HL-60 (cell line): ENCODE measurements around the gene TRAF7.

Experiments used
- CTCF ChIP-seq: IDR thresholded peaks from one replicate; pipeline ENCODE4 v1.5.1; 2011; ENCODE audit warnings: low read length, control low read depth, inconsistent platforms; ENCODE audit not compliant: insufficient read depth
- GABPA ChIP-seq: IDR thresholded peaks from 2 replicates; pipeline ENCODE4 v1.6.1; 2012; ENCODE audit warnings: low read depth
- POLR2AphosphoS5 ChIP-seq: IDR thresholded peaks from 2 replicates; pipeline ENCODE4 v1.6.1; 2012; ENCODE audit warnings: low read depth
- REST ChIP-seq: IDR thresholded peaks from 2 replicates; pipeline ENCODE4 v1.6.1; 2012; ENCODE audit warnings: low read depth; ENCODE audit not compliant: insufficient replicate concordance
- SPI1 ChIP-seq: IDR thresholded peaks from 2 replicates; pipeline ENCODE4 v1.6.1; 2012; ENCODE audit warnings: low read depth, mild to moderate bottlenecking, borderline replicate concordance

DNA sequence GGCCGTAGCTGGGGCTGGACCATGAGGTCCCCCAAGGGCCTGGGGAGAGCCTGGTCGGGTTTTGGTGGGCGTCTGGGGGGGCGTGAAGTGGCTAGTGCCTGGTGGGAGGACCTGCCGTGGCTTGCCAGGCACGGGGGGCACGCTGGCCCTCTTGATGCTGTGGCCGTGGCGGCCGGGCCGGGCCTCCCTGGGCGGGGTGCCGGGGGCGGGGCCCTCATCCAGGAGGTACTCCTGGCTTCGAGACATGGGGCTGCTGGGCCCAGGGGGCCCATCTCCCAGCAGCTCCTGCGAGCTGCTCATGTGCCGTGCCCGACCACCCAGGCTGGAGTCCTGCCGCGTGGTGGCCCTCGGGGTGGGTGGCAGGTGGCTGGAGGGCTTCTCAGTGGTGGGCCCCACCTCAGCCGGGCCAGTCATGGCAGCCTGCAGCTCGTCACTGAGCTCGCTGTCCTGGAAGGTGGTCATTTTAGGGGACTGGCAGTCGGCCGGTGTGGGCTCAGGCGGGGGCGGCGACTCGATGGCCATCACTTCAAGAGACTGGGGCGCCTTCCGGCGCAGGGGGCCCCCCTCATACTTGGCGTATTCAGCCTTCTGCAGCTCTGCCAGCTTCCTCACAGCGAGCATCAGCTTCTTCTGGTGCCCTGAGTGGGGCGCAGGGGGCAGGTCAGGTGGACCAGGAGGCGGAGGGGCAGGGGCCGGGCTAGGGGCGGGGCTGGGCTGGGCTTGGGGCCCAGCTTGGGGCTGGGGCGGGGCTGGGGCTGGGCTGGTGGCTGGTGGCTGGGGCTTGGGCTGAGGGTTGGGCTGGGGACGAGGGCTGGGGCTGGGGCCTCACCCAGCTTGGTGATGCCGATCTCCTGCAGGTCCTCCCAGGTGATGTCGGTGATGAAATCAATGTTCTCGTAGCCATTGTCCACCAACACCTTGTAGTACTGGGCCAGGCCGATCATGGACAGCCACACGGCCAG is 25.7 kb downstream of the TRAF7 start:
- TF ChIP-seq CTCF (no peak), REST (no peak), GABPA (no peak), SPI1 (no peak), POLR2AphosphoS5 (no peak)
